HepG2 (cell line): Measurements from ENCODE around the gene KCNH1.

ENCODE experiments used
- JUND ChIP-seq: sonication (generic); formaldehyde crosslinking; IDR thresholded peaks from 2 replicates; pipeline ENCODE4 v1.8.0; 2022; ENCODE audit warnings: mild to moderate bottlenecking, missing genetic modification reagents
- MAFF ChIP-seq: IDR thresholded peaks from 2 replicates; pipeline ENCODE4 v1.6.1; 2011; ENCODE audit warnings: low read depth, low read length, improper control_type of control experiment
- MTA1 ChIP-seq: sonication (generic); formaldehyde crosslinking; IDR thresholded peaks from 2 replicates; pipeline ENCODE4 v1.4.0; 2020; ENCODE audit warnings: missing genetic modification reagents, mild to moderate bottlenecking, borderline replicate concordance
- MTERF4 ChIP-seq: sonication (generic); formaldehyde crosslinking; IDR thresholded peaks from 2 replicates; pipeline ENCODE4 v1.8.0; 2023; ENCODE audit warnings: mild to moderate bottlenecking, missing genetic modification reagents
- NONO ChIP-seq, 2 experiments: fragments of 450-650 bp in 1 of 2; sonication (generic) in 1 of 2; formaldehyde crosslinking in 1 of 2; IDR thresholded peaks in 1 of 2; conservative IDR thresholded peaks in 1 of 2; 2 replicates each; pipeline versions ENCODE4 v1.6.1 to v1.8.0; 2017 to 2022; ENCODE audit warnings: mild to moderate bottlenecking in 1 of 2, missing genetic modification reagents in 1 of 2, moderate library complexity in 1 of 2
- POLR2A ChIP-seq, 2 experiments: IDR thresholded peaks; 2 replicates each; pipeline ENCODE4 v1.6.1; 2011; ENCODE audit warnings: low read depth in 2 of 2, low read length in 2 of 2, mild to moderate bottlenecking in 1 of 2, moderate library complexity in 1 of 2; ENCODE audit not compliant: insufficient read depth in 1 of 2
- RBM39 ChIP-seq: fragments of 200-400 bp; formaldehyde crosslinking; IDR thresholded peaks from one replicate; pipeline ENCODE4 v1.6.1; 2018; ENCODE audit warnings: antibody characterized with exemption, mild to moderate bottlenecking, low read depth, low read length; ENCODE audit not compliant: poor library complexity, severe bottlenecking
- TCF7L2 ChIP-seq: IDR thresholded peaks from 2 replicates; pipeline ENCODE4 v1.6.1; 2011; ENCODE audit warnings: mild to moderate bottlenecking, low read depth, low read length, moderate library complexity
- UBTF ChIP-seq: sonication (generic); formaldehyde crosslinking; IDR thresholded peaks from 2 replicates; pipeline ENCODE4 v1.4.0; 2020; ENCODE audit warnings: mild to moderate bottlenecking, missing genetic modification reagents
- ZBTB4 ChIP-seq: sonication (generic); formaldehyde crosslinking; IDR thresholded peaks from 2 replicates; pipeline ENCODE4 v1.4.0; 2020; ENCODE audit warnings: missing genetic modification reagents, mild to moderate bottlenecking, borderline replicate concordance
- ZMAT5 ChIP-seq: sonication (generic); formaldehyde crosslinking; IDR thresholded peaks from 2 replicates; pipeline ENCODE4 v1.5.0; 2020; ENCODE audit warnings: mild to moderate bottlenecking, low read depth, missing genetic modification reagents, borderline replicate concordance
- ZNF296 ChIP-seq: sonication (generic); formaldehyde crosslinking; conservative IDR thresholded peaks from 2 replicates; pipeline ENCODE4 v1.5.0; 2020; ENCODE audit warnings: mild to moderate bottlenecking, missing genetic modification reagents
- ZNF496 ChIP-seq: sonication (generic); formaldehyde crosslinking; IDR thresholded peaks from 2 replicates; pipeline ENCODE4 v1.8.1; 2023; ENCODE audit warnings: mild to moderate bottlenecking, moderate library complexity, missing genetic modification reagents; ENCODE audit not compliant: insufficient replicate concordance
- ZNF567 ChIP-seq: sonication (generic); formaldehyde crosslinking; IDR thresholded peaks from 2 replicates; pipeline ENCODE4 v1.8.1; 2023; ENCODE audit warnings: mild to moderate bottlenecking, missing genetic modification reagents, borderline replicate concordance

- no peak for TF ChIP-seq ZMAT5
- no peak for TF ChIP-seq MTERF4 (CRISPR knock-in tag)
- TF ChIP-seq UBTF = no peak
- TF ChIP-seq JUND (CRISPR knock-in tag) = no peak
- TF ChIP-seq RBM39 = no peak
- TF ChIP-seq POLR2A (IDR thresholded peaks at IDR 0.05; ENCODE audit: insufficient read depth in 1 of 2, low read depth in 2 of 2, low read length in 2 of 2) = no peak
- no peak for TF ChIP-seq ZNF296 (CRISPR knock-in tag)
- TF ChIP-seq ZNF567 (CRISPR knock-in tag) = no peak
- no peak for TF ChIP-seq MAFF
- TF ChIP-seq ZBTB4 (CRISPR knock-in tag) = no peak
- TF ChIP-seq NONO (IDR thresholded peaks at IDR 0.05) = no peak
- no peak for TF ChIP-seq NONO (CRISPR knock-in tag; conservative IDR thresholded peaks at IDR 0.05)
- no peak for TF ChIP-seq ZNF496 (CRISPR knock-in tag)
- no peak for TF ChIP-seq MTA1 (CRISPR knock-in tag)
- TF ChIP-seq TCF7L2 = no peak
These were observed 447.1 kb downstream of the KCNH1 start for GRCh38 chr1:210686841-210687240.
